IMR-90 (cell line): ENCODE results near the gene FSIP1.

Experiments used
- FOS ChIP-seq: fragments of 150-350 bp; IDR thresholded peaks from 2 replicates; pipeline ENCODE4 v1.6.1; 2016; ENCODE audit warnings: low read depth, low read length
- MAFK ChIP-seq: IDR thresholded peaks from 2 replicates; pipeline ENCODE4 v1.6.1; 2012; ENCODE audit warnings: low read depth, low read length, improper control_type of control experiment
- POLR2A ChIP-seq: IDR thresholded peaks from 2 replicates; pipeline ENCODE4 v1.6.1; 2012; ENCODE audit warnings: mild to moderate bottlenecking, low read depth, low read length
- RAD21 ChIP-seq: IDR thresholded peaks from 2 replicates; pipeline ENCODE4 v1.6.1; 2012; ENCODE audit warnings: low read length, improper control_type of control experiment
- RCOR1 ChIP-seq: IDR thresholded peaks from 2 replicates; pipeline ENCODE4 v1.6.1; 2012; ENCODE audit warnings: mild to moderate bottlenecking, low read length, improper control_type of control experiment; ENCODE audit not compliant: insufficient replicate concordance
- TF ChIP-seq, protein P1 (sequence below): fragments of 150-350 bp; IDR thresholded peaks from 2 replicates; pipeline ENCODE4 v1.6.1; 2016; ENCODE audit warnings: low read depth, mild to moderate bottlenecking, low read length, moderate library complexity, borderline replicate concordance
- TF ChIP-seq, protein P2 (sequence below): conservative IDR thresholded peaks from 2 replicates; pipeline ENCODE4 v1.5.1; 2012; ENCODE audit warnings: mild to moderate bottlenecking, low read depth, low read length, improper control_type of control experiment

DNA sequence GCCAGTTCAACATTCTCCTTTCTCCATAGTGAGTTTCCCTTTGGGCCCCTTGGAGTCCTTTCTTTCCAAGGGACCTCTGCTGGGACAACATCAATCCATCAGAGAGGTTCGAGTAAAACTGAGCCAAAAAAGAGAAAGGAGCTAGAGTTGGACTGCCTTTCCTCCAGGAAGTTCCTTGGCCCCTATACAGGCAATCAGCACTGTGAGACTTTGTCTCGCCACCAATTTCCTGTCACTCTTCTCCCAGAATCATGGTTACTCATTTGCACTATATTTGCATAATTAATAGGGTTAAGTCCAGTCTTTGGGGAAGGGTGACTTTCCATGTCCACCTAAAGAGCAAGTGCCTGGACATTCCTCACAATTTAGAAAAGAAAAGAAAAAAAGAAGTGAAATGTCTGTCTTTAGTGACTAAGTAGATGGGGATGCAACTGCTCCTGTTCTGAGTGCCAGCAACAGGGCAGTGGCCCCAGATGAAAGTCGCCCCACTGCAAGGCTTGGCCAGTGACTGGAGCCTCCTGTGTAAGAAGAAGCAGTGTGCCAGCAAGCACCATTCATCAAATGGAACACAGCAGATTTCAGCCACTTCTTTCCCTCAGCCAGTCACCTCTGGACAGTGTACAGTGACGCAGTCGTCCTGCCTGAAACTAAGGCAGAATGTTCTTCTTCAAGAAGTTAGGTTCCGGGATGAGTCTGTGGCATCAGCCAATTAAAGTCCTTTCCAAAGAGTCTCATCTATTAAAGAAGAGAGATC, 91.6 kb downstream of the FSIP1 start:
- TF ChIP-seq, protein P1, sequence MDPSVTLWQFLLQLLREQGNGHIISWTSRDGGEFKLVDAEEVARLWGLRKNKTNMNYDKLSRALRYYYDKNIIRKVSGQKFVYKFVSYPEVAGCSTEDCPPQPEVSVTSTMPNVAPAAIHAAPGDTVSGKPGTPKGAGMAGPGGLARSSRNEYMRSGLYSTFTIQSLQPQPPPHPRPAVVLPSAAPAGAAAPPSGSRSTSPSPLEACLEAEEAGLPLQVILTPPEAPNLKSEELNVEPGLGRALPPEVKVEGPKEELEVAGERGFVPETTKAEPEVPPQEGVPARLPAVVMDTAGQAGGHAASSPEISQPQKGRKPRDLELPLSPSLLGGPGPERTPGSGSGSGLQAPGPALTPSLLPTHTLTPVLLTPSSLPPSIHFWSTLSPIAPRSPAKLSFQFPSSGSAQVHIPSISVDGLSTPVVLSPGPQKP = no peak
- TF ChIP-seq FOS = no peak
- TF ChIP-seq MAFK = no peak
- TF ChIP-seq POLR2A = no peak
- TF ChIP-seq, protein P2, sequence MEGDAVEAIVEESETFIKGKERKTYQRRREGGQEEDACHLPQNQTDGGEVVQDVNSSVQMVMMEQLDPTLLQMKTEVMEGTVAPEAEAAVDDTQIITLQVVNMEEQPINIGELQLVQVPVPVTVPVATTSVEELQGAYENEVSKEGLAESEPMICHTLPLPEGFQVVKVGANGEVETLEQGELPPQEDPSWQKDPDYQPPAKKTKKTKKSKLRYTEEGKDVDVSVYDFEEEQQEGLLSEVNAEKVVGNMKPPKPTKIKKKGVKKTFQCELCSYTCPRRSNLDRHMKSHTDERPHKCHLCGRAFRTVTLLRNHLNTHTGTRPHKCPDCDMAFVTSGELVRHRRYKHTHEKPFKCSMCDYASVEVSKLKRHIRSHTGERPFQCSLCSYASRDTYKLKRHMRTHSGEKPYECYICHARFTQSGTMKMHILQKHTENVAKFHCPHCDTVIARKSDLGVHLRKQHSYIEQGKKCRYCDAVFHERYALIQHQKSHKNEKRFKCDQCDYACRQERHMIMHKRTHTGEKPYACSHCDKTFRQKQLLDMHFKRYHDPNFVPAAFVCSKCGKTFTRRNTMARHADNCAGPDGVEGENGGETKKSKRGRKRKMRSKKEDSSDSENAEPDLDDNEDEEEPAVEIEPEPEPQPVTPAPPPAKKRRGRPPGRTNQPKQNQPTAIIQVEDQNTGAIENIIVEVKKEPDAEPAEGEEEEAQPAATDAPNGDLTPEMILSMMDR = no peak
- no peak for TF ChIP-seq RCOR1
- TF ChIP-seq RAD21 = no peak
